Measurements from ENCODE around the gene CNTN4.
"Not testable (repeated sequence)": the region's sequence is repeated elsewhere in the genome, so short reads cannot be mapped to it uniquely, and the experiment has no call there.

Gene CNTN4

DNA sequence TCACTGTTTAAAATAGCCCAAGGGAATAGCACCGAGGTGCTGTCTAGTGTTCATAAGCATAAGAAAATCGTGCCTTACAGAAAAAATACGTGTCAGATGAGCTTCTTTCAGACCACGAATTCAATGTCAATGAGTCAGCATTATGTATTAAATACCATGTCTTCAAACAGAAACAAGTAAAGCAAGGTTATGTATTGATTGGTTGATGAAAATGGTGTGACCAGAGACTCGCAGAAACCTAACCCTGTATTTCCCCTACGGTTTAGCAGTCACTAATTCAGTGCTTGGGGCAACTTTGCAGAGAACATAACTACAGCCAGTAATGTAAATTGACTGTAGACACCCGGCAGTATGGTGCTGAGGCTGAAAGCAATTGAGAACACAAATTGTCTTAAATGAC lies 703.8 kb downstream of the CNTN4 start:
- DNase-seq (ENCODE audit: low spot score), result no peak

- DNase-seq (ENCODE audit: low spot score), result no peak
Measured at GRCh38 chr3:2807514-2807913, 708.8 kb downstream of the CNTN4 start.

GRCh38 chr3:2810723-2811122 lies 712.1 kb downstream of the CNTN4 start:
- no peak for DNase-seq (ENCODE audit: low spot score)

DNA sequence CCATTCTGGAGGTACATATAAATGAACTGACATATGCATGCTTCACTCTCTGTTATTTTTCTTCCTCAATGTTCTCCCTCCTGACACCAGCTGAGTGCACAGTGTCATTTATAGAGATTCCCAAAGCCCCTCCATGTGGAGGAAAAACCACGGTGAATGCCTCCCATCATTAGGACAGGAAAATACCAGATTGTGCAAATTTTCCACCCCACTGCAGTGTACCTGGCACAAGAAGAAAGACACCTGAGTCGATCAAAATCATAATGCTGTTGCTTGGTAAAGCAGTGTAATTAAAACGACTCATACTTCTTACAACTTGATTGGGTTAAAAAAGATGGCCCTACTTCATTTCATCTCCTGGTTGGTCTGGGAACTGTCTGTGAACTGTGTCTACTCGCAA lies 720.9 kb downstream of the CNTN4 start:
- DNase-seq (ENCODE audit: low spot score), result no peak

GRCh38 chr3:2820982-2821381 lies 722.3 kb downstream of the CNTN4 start:
- DNase-seq (ENCODE audit: low spot score), result not testable (repeated sequence)

GRCh38 chr3:2822611-2823010 lies 723.9 kb downstream of the CNTN4 start:
- no peak for DNase-seq (ENCODE audit: low spot score)

DNA sequence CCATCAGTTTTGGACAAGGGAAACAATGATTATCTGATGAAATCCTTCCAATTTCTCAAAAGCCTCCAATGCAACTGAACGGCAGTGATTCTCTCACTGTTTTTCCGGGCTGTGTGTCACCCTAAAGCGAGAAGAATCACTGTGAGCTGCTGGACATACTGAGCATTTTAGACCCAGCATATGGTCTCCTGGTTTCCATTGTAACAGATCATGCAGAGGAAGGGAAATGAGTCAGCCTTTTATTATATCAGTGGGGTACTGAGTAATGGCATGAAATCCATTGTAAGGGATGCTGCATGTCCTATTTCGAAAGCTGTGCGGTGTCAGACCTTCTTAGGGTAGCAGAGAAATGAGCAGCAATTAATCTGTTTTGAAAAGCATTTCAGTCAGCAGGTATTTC lies 724.4 kb downstream of the CNTN4 start:
- DNase-seq (ENCODE audit: low spot score), result no peak

DNA sequence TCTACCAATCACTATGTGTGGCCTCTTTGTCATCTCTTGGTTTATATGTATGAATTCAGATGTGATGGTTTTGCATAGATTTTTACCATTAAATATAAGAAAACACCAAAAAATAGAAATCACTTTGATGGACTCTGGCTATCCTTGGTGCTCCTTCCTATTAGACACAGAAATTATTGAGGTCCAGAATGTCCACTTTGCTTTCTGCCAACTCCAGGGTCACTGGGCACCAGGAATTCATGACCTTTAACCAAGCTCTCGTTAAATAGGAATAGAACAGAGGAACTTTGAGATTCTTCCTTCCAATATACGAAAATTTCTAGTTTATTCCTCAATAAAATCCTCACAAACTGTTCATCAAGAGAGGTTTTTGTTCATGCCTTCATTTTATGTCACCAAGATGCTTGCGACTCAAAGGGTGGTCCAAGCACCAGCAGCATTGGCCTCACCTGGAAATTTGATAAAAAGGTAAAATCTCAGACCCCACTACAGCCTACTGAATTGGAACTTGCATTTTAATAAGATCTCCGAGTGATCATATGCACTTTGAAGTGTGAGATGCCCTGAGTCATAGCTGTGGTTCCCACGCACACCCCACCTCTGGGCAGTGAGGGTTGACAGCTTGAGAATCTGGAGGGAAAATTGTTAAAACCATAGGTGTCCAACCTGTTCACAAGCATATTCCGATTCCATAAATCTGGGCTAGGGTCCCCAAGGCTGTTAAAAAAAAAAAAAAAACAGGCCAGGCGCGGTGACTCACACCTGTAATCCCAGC lies 725.0 kb downstream of the CNTN4 start:
- DNase-seq (ENCODE audit: low spot score), result no peak

DNA sequence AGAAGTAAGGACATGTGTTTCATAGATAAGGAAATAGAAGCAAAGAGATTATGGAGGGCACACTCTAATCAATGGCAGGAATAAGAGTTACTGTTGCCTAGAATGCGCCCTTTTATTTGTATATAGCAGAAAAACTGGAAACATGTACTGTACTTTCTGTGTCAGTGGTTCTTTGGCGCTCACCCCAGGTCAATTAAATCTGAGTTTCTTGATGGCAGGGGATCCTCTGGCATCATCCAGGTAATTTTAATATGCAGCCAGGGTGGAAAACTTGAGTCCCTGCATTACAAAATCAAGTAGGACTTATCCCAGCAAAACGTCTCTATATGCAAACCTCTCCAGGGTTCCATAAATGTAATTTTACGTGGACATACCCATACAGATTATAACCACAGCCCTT lies 727.4 kb downstream of the CNTN4 start:
- no peak for DNase-seq (ENCODE audit: low spot score)

DNA sequence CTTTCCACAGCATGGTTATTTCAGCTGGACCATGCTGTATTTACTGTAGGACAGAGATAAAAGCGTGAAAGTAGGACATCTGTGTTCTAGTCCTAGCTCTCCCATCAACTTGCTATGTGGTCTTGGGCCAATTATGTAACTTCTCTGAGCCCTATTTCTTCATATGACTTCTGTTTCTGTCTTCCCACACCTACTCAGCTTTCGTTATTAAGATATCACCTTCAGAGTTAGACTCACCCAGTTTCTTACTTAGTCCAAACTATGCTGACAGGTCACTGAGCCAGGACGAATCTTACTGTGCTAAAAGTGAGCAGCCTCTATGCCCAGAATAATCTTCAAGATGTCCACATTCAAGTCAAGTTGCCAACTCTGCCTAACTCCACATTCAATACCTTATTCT lies 727.8 kb downstream of the CNTN4 start:
- no peak for DNase-seq (ENCODE audit: low spot score)

DNA sequence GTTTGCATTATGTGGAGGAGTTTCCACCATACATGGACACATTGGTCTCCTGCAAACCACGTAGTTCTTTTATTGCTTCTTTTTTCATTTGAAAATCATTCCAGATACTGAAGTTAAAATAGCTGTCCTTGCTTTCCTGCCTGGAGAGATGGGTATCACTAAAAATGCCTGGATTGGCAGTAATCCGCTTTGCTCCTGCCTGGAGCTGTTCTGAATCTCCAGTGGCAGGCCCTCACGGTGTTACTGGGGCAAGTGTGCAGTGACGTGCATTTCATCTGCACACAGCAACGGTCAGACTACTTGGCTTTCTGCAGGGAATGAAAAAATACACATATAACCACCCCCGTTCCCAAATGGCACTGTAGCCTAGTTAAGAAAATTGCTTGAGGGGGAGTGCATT lies 738.6 kb downstream of the CNTN4 start:
- DNase-seq (ENCODE audit: low spot score), result no peak

DNA sequence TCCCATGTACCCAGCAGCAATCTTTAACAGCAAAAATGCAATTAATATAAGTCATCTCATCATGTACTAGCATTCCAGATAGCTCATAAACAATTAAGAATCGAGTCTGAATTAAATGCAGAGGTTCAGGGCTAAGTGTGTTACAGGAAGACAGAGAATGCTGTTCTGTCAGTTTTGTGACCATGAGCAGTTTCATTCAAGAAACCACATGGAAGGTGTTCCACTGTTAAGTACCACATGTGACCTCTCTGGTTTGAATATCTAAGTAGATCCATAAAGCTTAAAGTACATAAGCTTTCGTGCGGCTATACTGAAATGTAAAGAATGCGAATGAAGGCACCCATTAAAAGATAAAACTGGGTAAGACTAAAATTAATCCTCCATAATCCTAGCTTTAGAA lies 739.2 kb downstream of the CNTN4 start:
- DNase-seq (ENCODE audit: low spot score), result no peak

DNA sequence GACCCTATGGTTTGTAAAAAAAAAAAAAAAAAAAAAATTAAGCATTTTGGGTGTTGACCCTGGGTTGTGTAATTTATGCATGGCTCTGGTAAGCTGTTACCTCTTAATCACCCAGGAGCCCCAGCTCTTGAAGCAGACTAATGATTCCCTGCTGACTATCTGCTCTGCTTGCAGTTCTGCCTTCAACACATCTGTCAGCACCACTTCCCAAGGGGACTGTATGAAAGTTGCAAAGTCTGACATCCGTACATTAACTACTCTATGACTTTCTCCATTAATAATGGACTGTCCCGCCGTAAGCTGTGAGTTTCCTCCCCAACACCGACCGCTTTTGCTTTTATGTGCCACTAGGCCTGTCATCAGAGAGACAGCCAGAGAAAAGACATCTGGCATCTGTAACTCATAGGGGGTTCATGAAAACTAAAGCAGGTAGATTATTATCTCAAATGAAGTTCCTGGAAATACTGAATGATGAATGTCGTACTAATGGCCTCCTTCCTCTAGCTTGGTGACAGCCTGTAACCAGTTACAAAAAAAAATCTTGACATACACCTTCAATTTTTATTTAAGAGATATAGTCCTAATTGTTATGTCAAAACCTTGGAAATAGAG lies 740.0 kb downstream of the CNTN4 start:
- DNase-seq (ENCODE audit: low spot score), result no peak

GRCh38 chr3:2839876-2840275 lies 741.2 kb downstream of the CNTN4 start:
- no peak for DNase-seq (ENCODE audit: low spot score)

DNA sequence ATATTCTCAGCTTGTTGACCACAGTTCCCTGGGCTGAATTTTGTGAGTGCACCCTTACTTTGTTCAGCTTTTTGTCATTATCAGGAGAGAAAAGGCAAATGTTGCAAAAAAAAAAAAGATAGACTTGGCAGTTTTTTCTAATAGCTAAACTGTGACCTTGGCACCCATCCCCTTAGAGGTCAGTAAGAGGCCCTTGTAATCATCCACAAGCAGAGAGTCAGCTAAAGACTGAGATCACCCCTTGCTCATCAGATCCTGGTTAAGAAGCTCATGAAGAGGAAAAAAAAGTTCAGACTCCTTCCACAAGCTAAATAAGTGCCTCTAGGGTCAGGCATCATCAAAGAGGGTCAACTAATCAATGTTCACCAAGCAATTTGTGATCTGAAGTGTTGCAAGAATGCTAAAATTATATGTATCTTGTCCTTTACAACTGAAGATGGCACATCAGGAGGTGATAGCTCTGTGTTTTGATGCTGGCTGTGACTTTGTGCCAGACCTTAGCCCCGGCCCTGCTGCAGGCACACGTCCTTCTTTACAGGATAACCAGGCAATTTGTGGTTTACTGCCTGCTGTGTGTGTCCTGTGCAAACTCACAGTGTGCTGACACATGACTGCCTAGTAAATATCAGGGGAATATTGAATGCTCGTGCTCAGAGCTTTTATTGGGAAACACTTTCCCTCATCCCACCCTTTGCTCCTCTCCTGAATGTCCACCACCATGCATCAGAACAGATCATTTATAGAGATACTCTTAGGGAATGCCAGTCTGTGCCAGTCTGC lies 748.6 kb downstream of the CNTN4 start:
- DNase-seq (ENCODE audit: low spot score), result no peak

GRCh38 chr3:2849092-2849491 lies 750.4 kb downstream of the CNTN4 start:
- DNase-seq (ENCODE audit: low spot score), result no peak

DNA sequence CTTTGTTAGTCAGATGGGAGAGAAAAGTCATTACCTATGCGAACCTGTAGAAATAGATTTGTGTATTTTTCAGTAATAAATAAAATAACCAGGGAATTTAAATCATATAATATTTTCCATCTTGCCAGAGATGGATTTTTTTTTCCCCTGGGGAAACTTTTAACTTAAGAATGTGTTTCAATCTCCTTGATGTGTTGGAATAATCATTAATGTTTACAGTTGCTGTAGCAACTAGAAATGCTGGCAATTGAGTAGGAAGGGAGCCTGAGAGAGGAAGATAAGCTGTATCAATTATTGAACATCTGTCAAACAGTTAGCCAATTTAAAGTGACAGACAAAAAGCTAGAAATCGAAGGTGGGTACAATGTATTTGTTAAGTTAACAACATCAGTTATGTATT lies 752.0 kb downstream of the CNTN4 start:
- DNase-seq (ENCODE audit: low spot score), result no peak

GRCh38 chr3:2851361-2851760 lies 752.7 kb downstream of the CNTN4 start:
- no peak for DNase-seq (ENCODE audit: low spot score)

GRCh38 chr3:2851835-2852234 lies 753.2 kb downstream of the CNTN4 start:
- no peak for DNase-seq (ENCODE audit: low spot score)

DNA sequence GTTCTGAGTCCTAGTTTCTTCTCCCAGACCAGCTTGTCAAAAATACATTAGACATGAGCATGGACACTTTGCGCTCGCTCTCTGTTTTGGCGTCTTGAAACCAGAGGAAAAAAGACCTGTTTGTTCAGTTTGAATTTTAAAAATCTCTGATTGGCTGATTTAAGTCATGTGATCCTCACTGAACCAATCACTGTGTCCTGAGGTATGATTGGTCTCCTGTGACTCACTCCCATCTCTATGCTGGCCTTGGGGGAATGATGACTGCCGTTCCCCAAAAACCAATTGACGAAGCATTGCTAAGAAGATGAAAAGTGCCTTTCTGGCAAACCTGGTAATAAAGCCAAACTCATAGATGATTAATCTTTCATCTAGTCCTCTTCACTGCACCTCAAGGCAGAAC lies 755.0 kb downstream of the CNTN4 start:
- DNase-seq (ENCODE audit: low spot score), result no peak

DNA sequence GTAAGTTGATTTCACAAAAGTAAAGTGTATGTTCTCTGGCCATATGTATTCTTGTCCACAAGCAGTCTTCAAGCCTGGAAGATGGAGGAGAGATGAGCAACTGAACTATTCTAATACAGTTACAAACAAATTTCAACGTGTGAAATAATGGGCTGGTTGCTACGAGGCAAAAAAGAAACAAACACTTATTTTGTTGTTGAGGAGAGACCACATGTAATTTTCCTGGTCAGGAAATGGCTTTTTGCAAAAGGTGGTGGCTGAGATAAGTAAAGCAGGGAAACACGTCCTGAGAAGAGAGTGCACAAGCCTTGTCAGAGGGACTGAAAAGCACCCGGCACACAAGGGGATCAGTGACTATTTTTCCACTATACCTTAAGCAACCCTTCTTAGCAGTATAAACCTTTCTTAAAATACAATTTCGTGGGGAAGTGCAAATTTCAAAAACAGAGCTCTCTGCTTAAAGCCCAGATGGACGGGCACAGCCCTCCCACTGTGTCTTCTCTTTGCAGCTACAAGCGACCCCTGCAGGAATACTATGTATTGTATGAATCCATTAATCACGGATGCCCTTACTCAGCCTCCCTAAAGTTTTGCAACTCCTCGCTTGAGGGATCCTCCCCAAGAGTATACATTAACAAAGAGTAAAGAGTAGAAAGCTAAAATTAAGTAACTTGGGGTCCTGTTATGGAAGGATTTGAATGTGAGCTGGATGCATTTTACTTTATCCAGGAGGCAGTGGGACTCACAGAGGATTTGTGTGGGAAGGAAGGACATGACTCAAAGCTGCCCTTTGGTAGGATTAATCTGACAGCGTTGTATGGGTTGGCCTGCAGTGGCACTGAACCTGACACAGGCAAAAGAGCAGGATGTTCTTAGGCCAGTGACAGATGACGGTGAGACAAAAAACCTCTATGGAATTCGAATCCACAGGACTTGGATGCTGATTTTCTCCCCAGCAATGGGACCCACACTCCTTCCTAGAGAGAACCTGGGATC lies 757.8 kb downstream of the CNTN4 start:
- DNase-seq (ENCODE audit: low spot score), result no peak

- no peak for DNase-seq (ENCODE audit: low spot score)
Measured at GRCh38 chr3:2860626-2861025, 762.0 kb downstream of the CNTN4 start.
